ENCODE data around the gene ECE2.

ECE2 gene

GRCh38 chr3:184236033-184236410, 39.8 kb upstream of the ECE2 start:
- no peak for TF ChIP-seq CTCF (IDR thresholded peaks at IDR 0.05; ENCODE audit: control insufficient read depth, insufficient read depth, low read depth, low read length, missing control alignments)
- no peak overlapping the region for H3K4me3 ChIP-seq (ENCODE audit: control insufficient read depth, low read depth, low read length)
- no peak for DNase-seq (ENCODE audit: low read depth)

GRCh38 chr3:184236636-184237035, 39.2 kb upstream of the ECE2 start:
- DNase-seq (ENCODE audit: low read depth) = no peak
- TF ChIP-seq CTCF (IDR thresholded peaks at IDR 0.05; ENCODE audit: control insufficient read depth, insufficient read depth, low read depth, low read length, missing control alignments) = no peak
- no peak overlapping the region for H3K4me3 ChIP-seq (ENCODE audit: control insufficient read depth, low read depth, low read length)

GRCh38 chr3:184237211-184237610, 38.6 kb upstream of the ECE2 start:
- no peak for TF ChIP-seq CTCF (IDR thresholded peaks at IDR 0.05; ENCODE audit: control insufficient read depth, insufficient read depth, low read depth, low read length, missing control alignments)
- DNase-seq (ENCODE audit: low read depth) = no peak
- H3K4me3 ChIP-seq (ENCODE audit: control insufficient read depth, low read depth, low read length) = no peak overlapping the region

GRCh38 chr3:184237807-184238206, 38.0 kb upstream of the ECE2 start:
- no peak for DNase-seq (ENCODE audit: low read depth)
- H3K4me3 ChIP-seq (ENCODE audit: control insufficient read depth, low read depth, low read length) = no peak overlapping the region
- no peak for TF ChIP-seq CTCF (IDR thresholded peaks at IDR 0.05; ENCODE audit: control insufficient read depth, insufficient read depth, low read depth, low read length, missing control alignments)

- DNase-seq (ENCODE audit: low read depth) = no peak
- no peak overlapping the region for H3K4me3 ChIP-seq (ENCODE audit: control insufficient read depth, low read depth, low read length)
- no peak for TF ChIP-seq CTCF (IDR thresholded peaks at IDR 0.05; ENCODE audit: control insufficient read depth, insufficient read depth, low read depth, low read length, missing control alignments)
Measured at GRCh38 chr3:184238246-184238818, 37.5 kb upstream of the ECE2 start.

GRCh38 chr3:184239221-184239620, 36.6 kb upstream of the ECE2 start:
- no peak overlapping the region for H3K4me3 ChIP-seq (ENCODE audit: control insufficient read depth, low read depth, low read length)
- DNase-seq (ENCODE audit: low read depth) = no peak
- TF ChIP-seq CTCF (IDR thresholded peaks at IDR 0.05; ENCODE audit: control insufficient read depth, insufficient read depth, low read depth, low read length, missing control alignments) = no peak

- H3K4me3 ChIP-seq (ENCODE audit: control insufficient read depth, low read depth, low read length) = no peak overlapping the region
- DNase-seq (ENCODE audit: low read depth) = no peak
- no peak for TF ChIP-seq CTCF (IDR thresholded peaks at IDR 0.05; ENCODE audit: control insufficient read depth, insufficient read depth, low read depth, low read length, missing control alignments)
Measured at GRCh38 chr3:184239708-184240107, 36.1 kb upstream of the ECE2 start.

Data from AG09309 (cell line).